Naive thymus-derived CD4-positive, alpha-beta T cell (primary cell): ENCODE measurements around the gene RASA3. TPM values are rescaled to one million over a fixed set of nuclear protein-coding genes. Genes with fewer than 3 reads are reported as not detected.
"Not testable (repeated sequence)": the region's sequence is repeated elsewhere in the genome, so short reads cannot be mapped to it uniquely, and the experiment has no call there.

Experiments
- ATAC-seq: fragments of 150-1000 bp; cut with Tn5 transposase; 2 replicates; pipeline ENCODE4 v1.10.0; 2021; ENCODE audit warnings: mild to moderate bottlenecking, moderate library complexity
- CTCF ChIA-PET: fragments of 350-600 bp; sonication (Branson Sonifier 250); formaldehyde crosslinking; loops from one replicate; lab custom pipeline; 2021; ENCODE audit warnings: antibody characterized with exemption; lab: Charles Lee
- POLR2A ChIA-PET: fragments of 350-600 bp; sonication (Branson Sonifier 250); formaldehyde crosslinking; loops from one replicate; lab custom pipeline; 2021; ENCODE audit warnings: antibody characterized with exemption, inconsistent platforms; lab: Charles Lee
- DNase-seq, 9 donors: peaks; one replicate each; pipeline versions ENCODE4 v3.0.0 to v3.0.0-alpha.2; 2020 to 2022; ENCODE audit warnings: mixed read lengths in 1 of 9
- H3K27ac ChIP-seq: one replicate; pipeline ENCODE4 v1.7.0; 2013; ENCODE audit warnings: mild to moderate bottlenecking, low read depth, low read length, moderate library complexity
- H3K27me3 ChIP-seq, 2 donors: one replicate each; pipeline ENCODE4 v1.7.0; 2013; ENCODE audit warnings: low read length in 2 of 2, mild to moderate bottlenecking in 2 of 2, moderate library complexity in 2 of 2; ENCODE audit not compliant: control insufficient read depth in 2 of 2, insufficient read depth in 2 of 2
- H3K36me3 ChIP-seq, 3 experiments: 1 replicate in 2 of 3; 2 replicates in 1 of 3; pipeline ENCODE4 v1.7.0; 2013; ENCODE audit warnings: low read length in 3 of 3, mild to moderate bottlenecking in 3 of 3, moderate library complexity in 1 of 3; ENCODE audit not compliant: insufficient read depth in 3 of 3, control insufficient read depth in 2 of 3
- H3K4me1 ChIP-seq, 2 donors: one replicate each; pipeline ENCODE4 v1.7.0; 2013; ENCODE audit warnings: low read length in 2 of 2, mild to moderate bottlenecking in 2 of 2, moderate library complexity in 1 of 2; ENCODE audit not compliant: control insufficient read depth in 2 of 2, insufficient read depth in 2 of 2
- H3K4me3 ChIP-seq: 2 replicates; pipeline ENCODE4 v1.7.0; 2013; ENCODE audit warnings: mild to moderate bottlenecking, low read length
- H3K9me3 ChIP-seq, 3 experiments: 1 replicate in 2 of 3; 2 replicates in 1 of 3; pipeline ENCODE4 v1.7.0; 2013; ENCODE audit warnings: low read length in 3 of 3; ENCODE audit not compliant: control insufficient read depth in 2 of 3
- H3K27ac Mint-ChIP-seq, 9 donors: one replicate each; pipeline ENCODE4 v1.8.0; 2020 to 2022; ENCODE audit warnings: mixed read lengths in 9 of 9, mild to moderate bottlenecking in 8 of 9, moderate library complexity in 5 of 9, inconsistent platforms in 2 of 9
- H3K27me3 Mint-ChIP-seq, 5 donors: one replicate each; pipeline ENCODE4 v1.8.0; 2021 to 2022; ENCODE audit warnings: mixed read lengths in 5 of 5, mild to moderate bottlenecking in 1 of 5
- H3K36me3 Mint-ChIP-seq, 5 donors: one replicate each; pipeline ENCODE4 v1.8.0; 2020 to 2022; ENCODE audit warnings: mixed read lengths in 5 of 5, mild to moderate bottlenecking in 3 of 5, inconsistent platforms in 1 of 5
- H3K4me1 Mint-ChIP-seq, 7 donors: one replicate each; pipeline ENCODE4 v1.8.0; 2020 to 2022; ENCODE audit warnings: mixed read lengths in 7 of 7, mild to moderate bottlenecking in 3 of 7, inconsistent platforms in 1 of 7
- H3K4me3 Mint-ChIP-seq, 10 donors: one replicate each; pipeline ENCODE4 v1.8.0; 2020 to 2022; ENCODE audit warnings: mild to moderate bottlenecking in 10 of 10, mixed read lengths in 10 of 10, moderate library complexity in 6 of 10, inconsistent platforms in 2 of 10
- H3K9me3 Mint-ChIP-seq, 11 donors: one replicate each; pipeline ENCODE4 v1.8.0; 2020 to 2022; ENCODE audit warnings: mixed read lengths in 11 of 11, mild to moderate bottlenecking in 4 of 11, inconsistent platforms in 1 of 11, moderate library complexity in 1 of 11
- intact Hi-C, 2 donors: fragments of 100-400 bp; cut with micrococcal nuclease; formaldehyde crosslinking; loops; one replicate each; pipeline ENCODE4 v1.15.1; 2023
- polyA plus RNA-seq, 2 donors: library from polyadenylated mRNA; unstranded; fragments of 300-500 nt; fragmentation: Illumina TruSeq; gene quantifications; one replicate each; pipeline ENCODE4 v1.2.3, GENCODE V29; 2021
- total RNA-seq, 6 experiments: library from RNA in 5 of 6; stranded (reverse) in 5 of 6; gene quantifications; 1 replicate in 5 of 6; 2 replicates in 1 of 6; pipeline ENCODE4 v1.2.3 and lab custom pipeline; 2021 to 2026

Gene RASA3
- total and polyA plus RNA-seq, 7 experiments from 2014 or later: 109 to 227 (median 195) TPM

GRCh38 chr13:114101358-114102130 lies 30.9 kb downstream of the RASA3 start:
- no peaks in the 10 kb centered on the region for H3K27me3 Mint-ChIP-seq
- ChIA-PET CTCF (interaction anchor here (1.0 kb wide), 1 partner anchor 9 kb away, joined by 4 read pairs; no protein-coding TSS in a partner anchor), POLR2A (no interaction called here)
- peaks cover 25 to 75% (median 57%) of the 10 kb centered on the region in 7 donors for H3K4me1 Mint-ChIP-seq
- H3K9me3 Mint-ChIP-seq: peaks cover 0 to 21% (median 0%) of the 10 kb centered on the region in 11 donors
- no peak overlapping the region for H3K4me3 ChIP-seq
- peak in 1 of 9 donors; percentile 17 for DNase-seq
- intact Hi-C loops: no loop called here
- peak overlapping the region in 7 of 9 donors; percentile 26 to 83 (median 70) for H3K27ac Mint-ChIP-seq
- peak overlapping the region in 6 of 10 donors; percentile 25 to 66 (median 42) for H3K4me3 Mint-ChIP-seq
- no peaks in the 10 kb centered on the region for H3K27me3 ChIP-seq
- no peak for ATAC-seq
- H3K4me1 ChIP-seq: peaks cover 54 to 74% of the 10 kb centered on the region in 2 donors
- H3K9me3 ChIP-seq: no peaks in the 10 kb centered on the region
- peaks cover 8 to 59% (median 17%) of the 10 kb centered on the region in 3 experiments for H3K36me3 ChIP-seq
- peak overlapping the region; percentile 49 for H3K27ac ChIP-seq
- H3K36me3 Mint-ChIP-seq: peaks cover 10 to 26% (median 12%) of the 10 kb centered on the region in 5 donors

DNA sequence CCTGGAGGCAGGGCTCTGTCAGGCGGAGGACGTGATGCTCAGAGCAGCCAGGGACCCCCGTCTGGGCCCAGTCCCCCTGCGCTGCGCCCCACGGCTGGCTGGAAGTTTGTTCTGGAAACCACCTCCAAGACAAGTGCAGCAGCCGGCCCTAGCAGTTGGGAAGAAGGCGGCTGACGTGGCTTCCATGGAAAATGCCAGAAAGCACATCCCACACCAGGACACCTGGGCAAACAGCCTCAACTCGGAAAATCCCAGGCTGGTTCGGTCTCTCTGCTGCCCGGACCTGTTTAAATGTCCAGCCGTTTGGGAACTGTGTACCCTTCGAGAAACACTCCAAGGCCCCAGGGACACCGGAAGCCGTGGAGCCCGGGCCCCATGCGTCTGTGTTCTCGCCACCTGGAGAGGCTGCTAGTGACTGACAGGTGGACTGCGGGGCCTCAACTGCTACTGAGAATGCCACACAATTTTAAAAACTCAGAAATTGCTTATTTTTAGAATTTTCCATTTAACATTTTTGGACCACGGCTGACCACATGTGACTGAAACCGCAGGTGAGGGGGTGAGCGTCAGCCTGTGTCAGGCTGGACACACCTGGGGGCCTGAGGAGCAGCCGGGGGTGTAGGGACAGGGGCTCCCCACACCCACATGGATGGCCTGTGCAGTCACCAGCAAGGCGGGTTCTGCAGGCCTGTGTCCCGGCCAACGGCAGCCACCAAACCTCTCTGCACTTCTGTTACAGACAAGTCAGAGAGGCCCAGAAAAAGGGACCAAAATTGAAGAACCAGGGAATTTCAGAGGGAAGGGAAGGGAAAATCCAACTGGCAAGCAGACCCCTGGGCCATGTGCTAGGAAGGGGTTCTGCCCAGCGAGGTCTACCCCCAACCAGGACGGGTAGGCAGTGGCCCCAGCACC lies 31.7 kb downstream of the RASA3 start:
- no peaks in the 10 kb centered on the region for H3K9me3 ChIP-seq
- CTCF ChIA-PET: no interaction called here
- H3K9me3 Mint-ChIP-seq: peaks cover 0 to 16% (median 0%) of the 10 kb centered on the region in 11 donors
- intact Hi-C loops: no loop called here
- H3K27me3 Mint-ChIP-seq: no peaks in the 10 kb centered on the region
- H3K4me1 ChIP-seq: peaks cover 54 to 74% of the 10 kb centered on the region in 2 donors
- peak overlapping the region in 7 of 9 donors; percentile 31 to 93 (median 88) for H3K27ac Mint-ChIP-seq
- peaks cover 10 to 29% (median 20%) of the 10 kb centered on the region in 5 donors for H3K36me3 Mint-ChIP-seq
- H3K4me1 Mint-ChIP-seq: peaks cover 31 to 75% (median 57%) of the 10 kb centered on the region in 7 donors
- DNase-seq: peak in 1 of 9 donors; percentile 18
- no peak for ATAC-seq
- peaks cover 8 to 67% (median 9%) of the 10 kb centered on the region in 3 experiments for H3K36me3 ChIP-seq
- peak overlapping the region; percentile 38 for H3K27ac ChIP-seq
- H3K4me3 Mint-ChIP-seq: peak overlapping the region in 7 of 10 donors; percentile 14 to 67 (median 45)
- POLR2A ChIA-PET: no interaction called here
- no peak overlapping the region for H3K4me3 ChIP-seq
- no peaks in the 10 kb centered on the region for H3K27me3 ChIP-seq

DNA sequence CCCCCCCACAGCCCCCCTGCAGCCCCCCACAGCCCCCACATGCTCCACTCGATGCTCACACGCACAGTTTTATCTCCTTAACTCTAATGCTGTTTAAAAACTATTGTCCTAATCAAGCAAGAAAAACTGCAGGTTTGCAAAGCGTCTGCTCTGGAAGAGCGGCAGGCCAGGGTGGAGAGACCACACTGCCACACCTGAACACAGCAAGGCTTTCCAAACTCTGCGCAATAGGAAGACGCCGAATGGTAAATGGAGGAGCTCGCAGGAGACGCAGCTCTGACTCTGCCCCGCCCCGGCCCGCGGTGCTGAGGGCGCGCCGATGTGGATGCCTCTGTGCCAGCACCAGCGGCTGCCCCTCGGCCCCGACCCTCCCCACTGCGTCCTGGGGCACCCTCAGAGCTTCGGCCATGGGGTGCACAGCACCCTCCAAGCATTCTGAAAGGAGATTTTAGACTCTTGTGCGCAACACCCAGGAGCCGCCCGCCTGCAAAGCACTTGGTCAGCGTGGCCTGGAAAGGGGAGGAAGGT lies 32.4 kb downstream of the RASA3 start:
- peaks cover 54 to 74% of the 10 kb centered on the region in 2 donors for H3K4me1 ChIP-seq
- Mint-ChIP-seq H3K36me3 (peaks cover 10 to 33% (median 26%) of the 10 kb centered on the region in 5 donors), H3K4me1 (peaks cover 36 to 78% (median 61%) of the 10 kb centered on the region in 7 donors), H3K27ac (peak overlapping the region; percentile 38 to 93 (median 82)), H3K27me3 (no peaks in the 10 kb centered on the region), H3K9me3 (peaks cover 0 to 16% (median under 1%) of the 10 kb centered on the region in 11 donors), H3K4me3 (peak overlapping the region in 9 of 10 donors; percentile 37 to 79 (median 67))
- DNase-seq (peak in 3 of 9 donors; percentile 21 to 57 (median 50)), ATAC-seq (no peak)
- peaks cover 6 to 67% (median 8%) of the 10 kb centered on the region in 3 experiments for H3K36me3 ChIP-seq
- no peaks in the 10 kb centered on the region for H3K9me3 ChIP-seq
- ChIA-PET POLR2A (no interaction called here), CTCF (no interaction called here)
- H3K27me3 ChIP-seq: no peaks in the 10 kb centered on the region
- no peak overlapping the region for H3K4me3 ChIP-seq
- peak overlapping the region; percentile 10 for H3K27ac ChIP-seq
- intact Hi-C loops: no loop called here

GRCh38 chr13:114099191-114099590 lies 33.2 kb downstream of the RASA3 start:
- H3K27ac Mint-ChIP-seq: peak overlapping the region in 3 of 9 donors; percentile 36 to 82 (median 81)
- intact Hi-C loops: no loop called here
- H3K27ac ChIP-seq: no peak overlapping the region
- peaks cover 0 to 14% (median 3%) of the 10 kb centered on the region in 11 donors for H3K9me3 Mint-ChIP-seq
- CTCF ChIA-PET: no interaction called here
- peaks cover 39 to 79% (median 62%) of the 10 kb centered on the region in 7 donors for H3K4me1 Mint-ChIP-seq
- H3K4me1 ChIP-seq: peaks cover 50 to 66% of the 10 kb centered on the region in 2 donors
- no peaks in the 10 kb centered on the region for H3K27me3 ChIP-seq
- peaks cover 6 to 64% (median 8%) of the 10 kb centered on the region in 3 experiments for H3K36me3 ChIP-seq
- POLR2A ChIA-PET: no interaction called here
- ATAC-seq (no peak), DNase-seq (peak in 1 of 9 donors; percentile 13)
- no peaks in the 10 kb centered on the region for H3K9me3 ChIP-seq
- H3K4me3 ChIP-seq: no peak overlapping the region
- no peaks in the 10 kb centered on the region for H3K27me3 Mint-ChIP-seq
- peak overlapping the region in 1 of 10 donors; percentile 86 for H3K4me3 Mint-ChIP-seq
- H3K36me3 Mint-ChIP-seq: peaks cover 10 to 35% (median 33%) of the 10 kb centered on the region in 5 donors

DNA sequence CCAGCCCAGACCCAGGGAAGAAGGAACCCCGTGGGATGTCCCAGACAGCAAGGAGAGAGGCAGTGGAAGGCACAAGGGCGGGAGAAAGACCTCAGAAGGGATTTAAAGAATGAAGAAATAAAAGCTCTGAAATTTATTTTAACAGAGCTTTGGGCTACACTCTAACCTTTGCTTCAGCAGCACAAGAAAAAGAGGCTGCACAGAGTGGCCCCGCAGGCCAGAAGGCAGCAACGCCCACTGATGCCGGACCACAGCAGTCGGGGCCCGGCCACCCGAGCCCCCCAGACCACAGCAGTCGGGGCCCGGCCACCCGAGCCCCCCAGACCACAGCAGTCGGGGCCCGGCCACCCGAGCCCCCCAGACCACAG lies 33.8 kb downstream of the RASA3 start:
- peaks cover 54 to 65% of the 10 kb centered on the region in 2 donors for H3K4me1 ChIP-seq
- intact Hi-C loops: not testable (repeated sequence)

More for the DNA sequence above, 33.8 kb downstream of the RASA3 start:
- ATAC-seq, H3K27me3 ChIP-seq, H3K9me3 ChIP-seq, DNase-seq, H3K27me3 Mint-ChIP-seq, POLR2A ChIA-PET, CTCF ChIA-PET, H3K4me3 ChIP-seq: not testable (repeated sequence)
- Mint-ChIP-seq H3K36me3 (peaks cover 15 to 40% (median 38%) of the 10 kb centered on the region in 5 donors), H3K27ac (peak overlapping the region; percentile 31 to 90 (median 84)), H3K4me3 (peak overlapping the region in 9 of 10 donors; percentile 32 to 86 (median 51)), H3K4me1 (peaks cover 40 to 84% (median 67%) of the 10 kb centered on the region in 7 donors), H3K9me3 (peaks cover 0 to 18% (median 6%) of the 10 kb centered on the region in 11 donors)
- H3K27ac ChIP-seq: peak overlapping the region; percentile 37
- H3K36me3 ChIP-seq: peaks cover 6 to 64% (median 8%) of the 10 kb centered on the region in 3 experiments
